Jurkat, Clone E6-1 (cell line): Measurements from ENCODE around the gene LDLRAD2.

Experiments
- DNase-seq: peaks from one replicate; pipeline ENCODE4 v3.0.0-alpha.2; 2011; ENCODE audit warnings: low read depth, low spot score
- H3K4me3 ChIP-seq: 2 replicates; pipeline ENCODE4 v1.5.1; 2011; ENCODE audit warnings: mild to moderate bottlenecking, low read length, control low read depth, moderate library complexity

The LDLRAD2 gene

GRCh38 chr1:21870611-21871010, 58.5 kb downstream of the LDLRAD2 start:
- no peak for DNase-seq
- H3K4me3 ChIP-seq = no peak overlapping the region

DNA sequence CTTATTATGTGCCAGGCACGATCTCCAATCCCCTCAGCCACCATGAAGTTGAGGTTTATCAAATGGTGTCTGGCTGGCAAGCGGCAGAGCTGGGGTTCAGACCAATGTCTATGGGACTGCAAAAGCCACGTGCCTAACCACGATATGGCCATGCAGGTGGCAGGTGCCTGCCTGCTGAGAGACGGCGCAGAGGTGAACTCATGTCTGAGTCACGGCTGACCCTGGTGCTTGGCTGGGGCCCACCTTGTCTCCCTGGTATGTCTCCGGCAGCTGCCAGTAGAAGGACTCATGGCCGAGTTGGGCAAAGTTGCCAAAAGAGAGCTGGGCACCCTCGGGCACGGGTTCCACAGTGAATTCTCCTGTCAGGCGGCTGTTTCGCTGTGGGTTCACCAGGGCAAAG, 59.9 kb downstream of the LDLRAD2 start:
- H3K4me3 ChIP-seq = no peak overlapping the region
- no peak for DNase-seq

DNA sequence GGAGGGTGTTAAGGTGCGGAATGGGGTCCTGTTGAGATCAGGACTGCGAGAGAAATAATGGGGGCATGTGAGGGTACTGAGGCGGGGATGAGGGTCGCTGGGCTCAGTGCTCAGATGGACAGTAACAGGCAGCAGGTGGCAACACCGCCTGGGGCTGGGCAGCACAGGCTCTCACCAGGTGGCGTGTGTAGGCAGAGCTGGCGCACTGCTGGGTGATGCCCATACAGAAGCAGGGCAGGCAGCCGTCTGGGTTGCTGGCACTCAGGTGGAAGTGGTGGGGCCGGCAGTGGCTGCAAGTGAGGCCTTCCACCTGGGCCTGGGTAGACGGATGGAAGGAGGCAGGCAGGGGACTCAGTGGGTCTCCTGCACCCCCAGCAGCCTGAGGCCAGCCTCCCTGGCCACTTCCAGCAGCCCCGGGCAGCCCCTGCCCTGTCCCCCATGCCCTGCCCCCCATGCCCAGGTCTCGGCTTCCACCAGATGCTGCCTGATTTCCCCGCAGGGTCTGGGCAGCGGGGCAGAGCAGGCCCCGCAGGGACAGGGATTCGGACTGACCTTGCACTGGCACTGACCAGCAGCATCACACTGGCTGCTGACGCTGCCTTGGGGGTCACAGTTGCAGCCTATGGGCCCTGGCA, 60.5 kb downstream of the LDLRAD2 start:
- H3K4me3 ChIP-seq = no peak overlapping the region
- DNase-seq = no peak

DNA sequence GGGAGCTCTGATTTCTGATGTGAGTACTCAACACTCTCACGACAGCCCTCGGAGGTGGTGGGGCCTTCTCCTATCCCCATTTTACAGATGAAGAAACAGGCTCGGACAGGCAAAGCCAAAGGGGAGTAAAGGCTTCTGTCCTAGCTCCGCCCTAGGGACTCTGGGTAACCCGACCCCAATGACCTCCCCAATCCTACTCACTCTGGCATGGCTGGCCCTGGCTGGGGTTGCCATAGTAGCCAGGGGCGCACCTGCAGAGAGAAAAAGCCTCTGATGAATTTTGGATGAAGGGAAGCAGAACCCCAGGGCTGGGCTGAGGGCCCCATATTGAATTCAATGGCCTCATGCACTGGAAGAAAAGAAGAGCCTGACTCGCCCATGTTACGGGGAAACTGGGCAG, 61.1 kb downstream of the LDLRAD2 start:
- H3K4me3 ChIP-seq = no peak overlapping the region
- no peak for DNase-seq

DNA sequence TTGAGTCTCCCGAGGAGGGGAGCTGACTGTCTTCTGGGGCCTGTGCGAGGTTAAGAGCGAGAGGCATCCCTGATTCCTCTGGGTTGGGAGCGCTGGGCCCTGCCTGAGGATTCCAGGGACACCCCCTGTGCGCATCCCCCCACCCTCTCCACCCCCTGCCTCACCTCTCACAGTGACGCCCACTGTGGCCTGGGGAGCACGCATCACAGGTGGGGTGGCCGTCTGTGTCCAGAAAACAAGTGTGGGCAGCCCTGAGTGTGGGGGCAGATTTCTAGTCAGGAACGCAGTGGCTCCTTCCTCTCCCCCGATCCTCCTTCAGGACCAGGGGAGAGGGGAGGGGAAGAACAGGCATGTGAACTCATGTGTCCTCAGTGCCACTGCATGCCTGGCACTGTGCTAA, 61.7 kb downstream of the LDLRAD2 start:
- DNase-seq = no peak

GRCh38 chr1:21874328-21874727, 62.3 kb downstream of the LDLRAD2 start:
- no peak for DNase-seq
- H3K4me3 ChIP-seq = no peak overlapping the region

More for the DNA sequence above, 61.7 kb downstream of the LDLRAD2 start:
- no peak overlapping the region for H3K4me3 ChIP-seq
